ENCODE data around the gene GRAMD2A.

- TF ChIP-seq, protein P1, sequence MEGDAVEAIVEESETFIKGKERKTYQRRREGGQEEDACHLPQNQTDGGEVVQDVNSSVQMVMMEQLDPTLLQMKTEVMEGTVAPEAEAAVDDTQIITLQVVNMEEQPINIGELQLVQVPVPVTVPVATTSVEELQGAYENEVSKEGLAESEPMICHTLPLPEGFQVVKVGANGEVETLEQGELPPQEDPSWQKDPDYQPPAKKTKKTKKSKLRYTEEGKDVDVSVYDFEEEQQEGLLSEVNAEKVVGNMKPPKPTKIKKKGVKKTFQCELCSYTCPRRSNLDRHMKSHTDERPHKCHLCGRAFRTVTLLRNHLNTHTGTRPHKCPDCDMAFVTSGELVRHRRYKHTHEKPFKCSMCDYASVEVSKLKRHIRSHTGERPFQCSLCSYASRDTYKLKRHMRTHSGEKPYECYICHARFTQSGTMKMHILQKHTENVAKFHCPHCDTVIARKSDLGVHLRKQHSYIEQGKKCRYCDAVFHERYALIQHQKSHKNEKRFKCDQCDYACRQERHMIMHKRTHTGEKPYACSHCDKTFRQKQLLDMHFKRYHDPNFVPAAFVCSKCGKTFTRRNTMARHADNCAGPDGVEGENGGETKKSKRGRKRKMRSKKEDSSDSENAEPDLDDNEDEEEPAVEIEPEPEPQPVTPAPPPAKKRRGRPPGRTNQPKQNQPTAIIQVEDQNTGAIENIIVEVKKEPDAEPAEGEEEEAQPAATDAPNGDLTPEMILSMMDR (IDR thresholded peaks at IDR 0.05), result no peak
- TF ChIP-seq POLR2AphosphoS5 (IDR thresholded peaks at IDR 0.05), result no peak
These were observed 69.2 kb downstream of the GRAMD2A start for GRCh38 chr15:72128359-72128758.
